GM23338 (cell line): ENCODE measurements around the gene NNT. TPM values are rescaled to one million over a fixed set of nuclear protein-coding genes. Genes with fewer than 3 reads are reported as not detected.

Source experiments
- ATAC-seq: fragments of 200-7000 bp; cut with Tn5 transposase; 3 replicates; pipeline ENCODE4 v1.9.1; 2020
- DNase-seq: peaks from one replicate; pipeline ENCODE4 v3.0.0-alpha.2; 2015; ENCODE audit warnings: low spot score
- H2AFZ ChIP-seq: fragments of 200-600 bp; sonication (generic); 2 replicates; pipeline ENCODE4 v1.8.0; 2016; ENCODE audit warnings: antibody characterized with exemption, mild to moderate bottlenecking, moderate library complexity
- H3F3A ChIP-seq: fragments of 200-600 bp; sonication (generic); replicated peaks from 2 replicates; pipeline ENCODE4 v1.8.0; 2017; ENCODE audit warnings: antibody characterized with exemption, mixed run types, low read depth
- H3K27ac ChIP-seq: fragments of 200-600 bp; sonication (generic); 2 replicates; pipeline ENCODE4 v1.6.1; 2016; ENCODE audit warnings: low read depth
- H3K27me3 ChIP-seq: fragments of 200-600 bp; sonication (generic); 2 replicates; pipeline ENCODE4 v1.8.0; 2016; ENCODE audit warnings: mild to moderate bottlenecking, mixed run types, moderate library complexity; ENCODE audit not compliant: insufficient read depth
- H3K36me3 ChIP-seq: fragments of 200-600 bp; sonication (generic); 2 replicates; pipeline ENCODE4 v1.8.0; 2016; ENCODE audit warnings: mild to moderate bottlenecking; ENCODE audit not compliant: insufficient read depth
- H3K4me1 ChIP-seq: fragments of 200-600 bp; sonication (generic); 2 replicates; pipeline ENCODE4 v1.8.0; 2016; ENCODE audit warnings: mild to moderate bottlenecking, moderate library complexity; ENCODE audit not compliant: insufficient read depth
- H3K4me2 ChIP-seq: fragments of 200-600 bp; sonication (generic); 2 replicates; pipeline ENCODE4 v1.7.1; 2017; ENCODE audit warnings: mixed run types
- H3K4me3 ChIP-seq: fragments of 200-600 bp; sonication (generic); 2 replicates; pipeline ENCODE4 v1.6.1; 2016; ENCODE audit warnings: mixed run types
- H3K79me2 ChIP-seq: fragments of 200-600 bp; sonication (generic); replicated peaks from 2 replicates; pipeline ENCODE4 v1.8.0; 2017; ENCODE audit warnings: mild to moderate bottlenecking; ENCODE audit not compliant: insufficient read depth
- H3K9me2 ChIP-seq: fragments of 200-600 bp; sonication (generic); 2 replicates; pipeline ENCODE4 v1.8.0; 2017; ENCODE audit not compliant: insufficient read depth
- H4K20me1 ChIP-seq: fragments of 200-600 bp; sonication (generic); replicated peaks from 2 replicates; pipeline ENCODE4 v1.8.0; 2017; ENCODE audit warnings: mild to moderate bottlenecking; ENCODE audit not compliant: insufficient read depth
- H3K27ac Mint-ChIP-seq: 2 replicates; pipeline ENCODE4 v1.8.0; 2020; ENCODE audit warnings: inconsistent platforms, mild to moderate bottlenecking, moderate library complexity, mixed read lengths
- H3K27me3 Mint-ChIP-seq: 3 replicates; pipeline ENCODE4 v1.8.0; 2022; ENCODE audit warnings: low read depth, mild to moderate bottlenecking, moderate library complexity, mixed read lengths, inconsistent platforms; ENCODE audit not compliant: insufficient read depth, poor library complexity
- H3K36me3 Mint-ChIP-seq: 3 replicates; pipeline ENCODE4 v1.8.0; 2021; ENCODE audit warnings: low read depth, mild to moderate bottlenecking, inconsistent platforms, moderate library complexity, mixed read lengths
- H3K4me1 Mint-ChIP-seq: 3 replicates; pipeline ENCODE4 v1.8.0; 2020; ENCODE audit warnings: mild to moderate bottlenecking, inconsistent platforms, mixed read lengths
- H3K4me3 Mint-ChIP-seq: 3 replicates; pipeline ENCODE4 v1.8.0; 2021; ENCODE audit warnings: moderate library complexity, mild to moderate bottlenecking, inconsistent platforms, mixed read lengths
- H3K9me3 Mint-ChIP-seq: 3 replicates; pipeline ENCODE4 v1.8.0; 2020; ENCODE audit warnings: moderate library complexity, mild to moderate bottlenecking, inconsistent platforms, mixed read lengths
- REST ChIP-seq: IDR thresholded peaks from one replicate; pipeline ENCODE4 v1.6.1; 2018; ENCODE audit warnings: antibody characterized with exemption; ENCODE audit not compliant: unreplicated experiment
- ZNF114 ChIP-seq: fragments of 250-450 bp; sonication (Bioruptor Pico); IDR thresholded peaks from 2 replicates; pipeline ENCODE4 v1.5.0; 2020; ENCODE audit warnings: mild to moderate bottlenecking, moderate library complexity
- polyA plus RNA-seq: library from polyadenylated mRNA; unstranded; fragments of >200 nt; fragmentation: Nextera tagmentation; extraction: Ambion mirVana; gene quantifications from 2 replicates; pipeline ENCODE4 v1.2.1, GENCODE V29; 2016
- total RNA-seq: library from RNA; depleted of rRNA; stranded (reverse); fragments of >200 nt; shearing (Covaris generic); gene quantifications from 2 replicates; pipeline ENCODE4 v1.2.3, GENCODE V29; 2014
- TF ChIP-seq, protein P1 (sequence below), 2 experiments: fragments of 200-600 bp in 1 of 2; sonication (generic) in 1 of 2; conservative IDR thresholded peaks; 2 replicates each; pipeline versions ENCODE4 v1.5.1 to v1.6.1; 2016 to 2017; ENCODE audit warnings: antibody characterized with exemption in 2 of 2, low read depth in 2 of 2, mild to moderate bottlenecking in 2 of 2, moderate library complexity in 1 of 2

NNT gene
- total and polyA plus RNA-seq, 2 experiments from 2014 or later: 10.8 to 15.9 TPM

GRCh38 chr5:43728581-43728980 is 125.6 kb downstream of the NNT start:
- Histone ChIP-seq H3K9me2 (no peaks in the 10 kb centered on the region), H3K79me2 (no peaks in the 10 kb centered on the region), H3F3A (no peaks in the 10 kb centered on the region), H4K20me1 (no peaks in the 10 kb centered on the region), H3K27ac (no peak overlapping the region), H3K27me3 (no peaks in the 10 kb centered on the region), H3K36me3 (no peaks in the 10 kb centered on the region), H2AFZ (peak overlapping the region; percentile 29; the same call in 1 of the 2 replicates), H3K4me2 (no peak overlapping the region), H3K4me3 (no peak overlapping the region), H3K4me1 (no peaks in the 10 kb centered on the region)
- no peak for ATAC-seq
- Mint-ChIP-seq H3K27me3 (no peaks in the 10 kb centered on the region), H3K27ac (no peak overlapping the region), H3K4me3 (no peak overlapping the region), H3K9me3 (no peaks in the 10 kb centered on the region), H3K36me3 (no peaks in the 10 kb centered on the region), H3K4me1 (peaks cover 3% of the 10 kb centered on the region; the same call in 1 of the 3 replicates)
- TF ChIP-seq ZNF114 (CRISPR knock-in tag) (no peak), REST (no peak)
- DNase-seq: no peak

- Mint-ChIP-seq H3K27ac (no peak overlapping the region), H3K9me3 (no peaks in the 10 kb centered on the region), H3K4me3 (no peak overlapping the region), H3K27me3 (no peaks in the 10 kb centered on the region), H3K36me3 (no peaks in the 10 kb centered on the region), H3K4me1 (peaks cover 3% of the 10 kb centered on the region; the same call in 1 of the 3 replicates)
- Histone ChIP-seq H3K4me1 (no peaks in the 10 kb centered on the region), H3K27ac (no peak overlapping the region), H3K4me2 (no peak overlapping the region), H3F3A (no peaks in the 10 kb centered on the region), H4K20me1 (no peaks in the 10 kb centered on the region), H2AFZ (no peak overlapping the region), H3K9me2 (no peaks in the 10 kb centered on the region), H3K79me2 (no peaks in the 10 kb centered on the region), H3K4me3 (no peak overlapping the region), H3K36me3 (no peaks in the 10 kb centered on the region), H3K27me3 (no peaks in the 10 kb centered on the region)
- DNase-seq: peak; percentile 43
- TF ChIP-seq, protein P1, sequence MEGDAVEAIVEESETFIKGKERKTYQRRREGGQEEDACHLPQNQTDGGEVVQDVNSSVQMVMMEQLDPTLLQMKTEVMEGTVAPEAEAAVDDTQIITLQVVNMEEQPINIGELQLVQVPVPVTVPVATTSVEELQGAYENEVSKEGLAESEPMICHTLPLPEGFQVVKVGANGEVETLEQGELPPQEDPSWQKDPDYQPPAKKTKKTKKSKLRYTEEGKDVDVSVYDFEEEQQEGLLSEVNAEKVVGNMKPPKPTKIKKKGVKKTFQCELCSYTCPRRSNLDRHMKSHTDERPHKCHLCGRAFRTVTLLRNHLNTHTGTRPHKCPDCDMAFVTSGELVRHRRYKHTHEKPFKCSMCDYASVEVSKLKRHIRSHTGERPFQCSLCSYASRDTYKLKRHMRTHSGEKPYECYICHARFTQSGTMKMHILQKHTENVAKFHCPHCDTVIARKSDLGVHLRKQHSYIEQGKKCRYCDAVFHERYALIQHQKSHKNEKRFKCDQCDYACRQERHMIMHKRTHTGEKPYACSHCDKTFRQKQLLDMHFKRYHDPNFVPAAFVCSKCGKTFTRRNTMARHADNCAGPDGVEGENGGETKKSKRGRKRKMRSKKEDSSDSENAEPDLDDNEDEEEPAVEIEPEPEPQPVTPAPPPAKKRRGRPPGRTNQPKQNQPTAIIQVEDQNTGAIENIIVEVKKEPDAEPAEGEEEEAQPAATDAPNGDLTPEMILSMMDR (conservative IDR thresholded peaks at IDR 0.05; ENCODE audit: low read depth in 2 of 2): peak in 1 of 2 experiments; percentile 82; a peak in 3 of 4 replicates
- TF ChIP-seq REST: no peak
- ATAC-seq: no peak
These were observed 127.0 kb downstream of the NNT start for GRCh38 chr5:43729846-43730478.
